Measurements from ENCODE around the gene EVC2.

EVC2 gene, protein sequence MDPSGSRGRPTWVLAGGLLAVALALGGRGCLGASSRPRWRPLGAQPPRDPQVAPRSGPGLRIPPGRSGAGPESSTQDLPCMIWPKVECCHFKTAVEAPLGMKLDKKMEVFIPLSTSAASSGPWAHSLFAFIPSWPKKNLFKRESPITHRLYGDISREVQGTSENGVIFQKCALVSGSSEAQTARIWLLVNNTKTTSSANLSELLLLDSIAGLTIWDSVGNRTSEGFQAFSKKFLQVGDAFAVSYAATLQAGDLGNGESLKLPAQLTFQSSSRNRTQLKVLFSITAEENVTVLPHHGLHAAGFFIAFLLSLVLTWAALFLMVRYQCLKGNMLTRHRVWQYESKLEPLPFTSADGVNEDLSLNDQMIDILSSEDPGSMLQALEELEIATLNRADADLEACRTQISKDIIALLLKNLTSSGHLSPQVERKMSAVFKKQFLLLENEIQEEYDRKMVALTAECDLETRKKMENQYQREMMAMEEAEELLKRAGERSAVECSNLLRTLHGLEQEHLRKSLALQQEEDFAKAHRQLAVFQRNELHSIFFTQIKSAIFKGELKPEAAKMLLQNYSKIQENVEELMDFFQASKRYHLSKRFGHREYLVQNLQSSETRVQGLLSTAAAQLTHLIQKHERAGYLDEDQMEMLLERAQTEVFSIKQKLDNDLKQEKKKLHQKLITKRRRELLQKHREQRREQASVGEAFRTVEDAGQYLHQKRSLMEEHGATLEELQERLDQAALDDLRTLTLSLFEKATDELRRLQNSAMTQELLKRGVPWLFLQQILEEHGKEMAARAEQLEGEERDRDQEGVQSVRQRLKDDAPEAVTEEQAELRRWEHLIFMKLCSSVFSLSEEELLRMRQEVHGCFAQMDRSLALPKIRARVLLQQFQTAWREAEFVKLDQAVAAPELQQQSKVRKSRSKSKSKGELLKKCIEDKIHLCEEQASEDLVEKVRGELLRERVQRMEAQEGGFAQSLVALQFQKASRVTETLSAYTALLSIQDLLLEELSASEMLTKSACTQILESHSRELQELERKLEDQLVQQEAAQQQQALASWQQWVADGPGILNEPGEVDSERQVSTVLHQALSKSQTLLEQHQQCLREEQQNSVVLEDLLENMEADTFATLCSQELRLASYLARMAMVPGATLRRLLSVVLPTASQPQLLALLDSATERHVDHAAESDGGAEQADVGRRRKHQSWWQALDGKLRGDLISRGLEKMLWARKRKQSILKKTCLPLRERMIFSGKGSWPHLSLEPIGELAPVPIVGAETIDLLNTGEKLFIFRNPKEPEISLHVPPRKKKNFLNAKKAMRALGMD

GRCh38 chr4:5708449-5709206, at the start of gene EVC2:
EVC2 (minus strand) TSS chr4:5708559; CDS start chr4:5708513, 46 bp downstream.
- peak; percentile 47 for DNase-seq

DNA sequence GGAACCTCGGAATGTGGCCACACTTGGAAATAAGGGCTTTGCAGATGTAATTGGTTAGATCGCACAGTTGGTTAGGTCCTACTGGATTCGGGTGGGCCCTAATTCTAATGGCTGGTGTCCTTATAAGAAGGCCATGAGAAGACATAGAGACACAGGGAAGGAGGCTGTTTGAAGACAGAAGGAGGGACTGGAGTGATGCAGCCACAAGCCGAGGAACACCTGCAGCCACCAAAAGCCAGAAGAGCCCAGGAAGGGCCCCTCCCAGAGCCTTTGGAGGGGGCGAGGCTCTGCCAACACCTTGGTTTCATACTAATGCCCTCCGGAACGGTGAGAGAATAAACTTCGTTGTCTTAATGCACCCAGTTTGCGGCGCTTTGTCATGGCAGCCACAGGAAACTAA, 49.6 kb upstream of the EVC2 start:
- DNase-seq = no peak

- DNase-seq = no peak
Observed at GRCh38 chr4:5757536-5757935, 49.2 kb upstream of the EVC2 start.

DNA sequence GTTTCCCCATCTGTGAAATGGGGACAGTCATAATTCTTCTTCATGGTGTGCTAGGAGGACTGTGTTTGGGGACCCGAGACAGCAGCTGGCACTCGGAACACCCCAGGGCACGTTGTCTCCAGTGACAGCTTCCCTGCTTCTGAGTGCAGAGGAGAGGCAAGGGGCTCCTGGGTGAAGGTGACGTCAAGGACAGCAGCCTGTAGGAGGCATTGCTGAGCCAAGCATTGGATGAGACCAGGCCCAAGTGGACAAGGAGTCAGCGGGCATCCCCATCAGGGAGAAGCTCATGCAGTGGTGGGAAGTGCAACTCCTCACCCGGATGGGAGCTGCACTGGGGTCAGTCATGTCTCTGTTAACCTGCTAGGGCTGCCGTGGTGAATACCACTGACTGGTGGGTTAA, 48.7 kb upstream of the EVC2 start:
- DNase-seq = no peak

GRCh38 chr4:5756271-5756670, 47.9 kb upstream of the EVC2 start:
- DNase-seq = no peak

DNA sequence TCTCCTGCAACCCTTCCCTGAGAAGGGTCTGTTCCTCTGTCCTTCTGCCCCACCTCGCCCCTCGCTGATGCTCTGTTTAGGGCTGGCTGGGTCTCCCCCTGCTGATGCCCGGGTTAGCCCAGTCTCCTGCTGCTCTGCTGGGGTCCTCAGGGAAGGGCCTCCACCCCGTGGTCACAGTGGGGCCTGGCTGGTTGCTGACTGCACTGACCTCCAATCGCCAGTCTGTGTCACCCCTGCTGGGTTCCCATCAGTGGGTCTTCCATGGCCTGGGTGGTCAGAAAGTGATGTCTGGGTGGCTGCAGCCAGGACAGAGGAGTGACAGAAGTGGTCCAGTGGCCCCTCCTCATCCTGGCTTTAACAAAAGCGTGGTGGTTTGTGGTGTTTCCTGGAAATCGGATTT, 47.3 kb upstream of the EVC2 start:
- no peak for DNase-seq

DNA sequence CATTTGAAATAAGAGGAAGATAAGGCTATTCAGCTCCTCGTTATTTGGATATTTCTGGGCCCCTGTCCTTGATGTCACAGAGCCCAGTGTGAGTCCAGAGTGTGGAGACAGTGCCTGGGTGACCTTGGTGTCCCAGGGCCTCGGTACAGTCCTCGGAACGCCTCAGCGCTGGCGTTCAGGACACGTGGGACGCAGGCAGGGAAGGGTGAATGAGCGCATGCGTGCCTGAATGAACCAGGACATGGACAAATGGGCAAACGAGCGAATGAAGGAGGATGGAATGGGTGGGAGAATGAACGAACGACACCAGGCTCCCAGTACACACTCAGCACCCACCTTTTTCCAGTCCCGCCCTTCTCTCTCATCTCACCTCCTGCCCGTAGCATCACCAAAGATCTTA, 46.8 kb upstream of the EVC2 start:
- DNase-seq = no peak

- no peak for DNase-seq
Observed at GRCh38 chr4:5754529-5754881, 46.1 kb upstream of the EVC2 start.

DNA sequence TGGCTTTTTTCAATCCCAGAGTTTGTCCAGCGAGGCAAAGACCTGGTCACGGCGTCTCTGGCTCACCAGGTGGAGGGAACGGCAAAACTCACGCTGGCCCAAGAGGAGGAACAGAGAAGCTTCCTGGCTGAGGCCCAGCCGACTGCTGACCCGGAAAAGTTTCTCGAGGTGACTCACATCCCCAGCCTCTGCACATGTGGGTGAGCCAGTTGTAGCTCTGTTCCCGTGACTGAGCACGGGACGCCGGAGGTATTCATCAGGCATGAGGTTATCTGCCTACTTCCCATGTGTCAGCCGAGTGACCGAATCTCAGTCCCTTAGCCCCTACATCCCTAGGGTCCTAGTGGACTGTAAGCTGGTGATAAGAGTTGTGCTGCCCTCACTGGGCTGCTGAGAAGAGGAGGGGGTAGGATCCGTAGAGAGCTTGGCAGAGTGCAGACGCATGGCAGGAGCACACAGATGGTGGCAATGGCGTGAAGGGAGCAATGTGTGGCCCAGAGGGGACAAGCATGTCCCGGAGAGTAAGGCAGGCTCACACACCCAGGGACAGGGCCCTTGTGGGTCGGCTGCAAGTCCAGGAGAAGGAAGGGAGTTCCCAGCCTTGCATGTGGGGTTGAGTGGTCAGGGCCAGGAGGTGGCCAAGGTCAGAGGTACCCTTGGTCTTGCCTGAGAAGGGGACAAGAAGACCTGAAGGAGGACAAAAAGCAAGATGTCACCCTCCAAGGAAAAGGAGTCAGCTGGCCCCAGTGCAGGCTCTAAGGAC, 45.6 kb upstream of the EVC2 start:
- DNase-seq = peak; percentile 72

- DNase-seq = no peak
Observed at GRCh38 chr4:5753366-5753765, 45.0 kb upstream of the EVC2 start.

- DNase-seq = peak; percentile 60
Observed at GRCh38 chr4:5752376-5753184, 44.2 kb upstream of the EVC2 start.

GRCh38 chr4:5751666-5752375, 43.5 kb upstream of the EVC2 start:
- no peak for DNase-seq

DNA sequence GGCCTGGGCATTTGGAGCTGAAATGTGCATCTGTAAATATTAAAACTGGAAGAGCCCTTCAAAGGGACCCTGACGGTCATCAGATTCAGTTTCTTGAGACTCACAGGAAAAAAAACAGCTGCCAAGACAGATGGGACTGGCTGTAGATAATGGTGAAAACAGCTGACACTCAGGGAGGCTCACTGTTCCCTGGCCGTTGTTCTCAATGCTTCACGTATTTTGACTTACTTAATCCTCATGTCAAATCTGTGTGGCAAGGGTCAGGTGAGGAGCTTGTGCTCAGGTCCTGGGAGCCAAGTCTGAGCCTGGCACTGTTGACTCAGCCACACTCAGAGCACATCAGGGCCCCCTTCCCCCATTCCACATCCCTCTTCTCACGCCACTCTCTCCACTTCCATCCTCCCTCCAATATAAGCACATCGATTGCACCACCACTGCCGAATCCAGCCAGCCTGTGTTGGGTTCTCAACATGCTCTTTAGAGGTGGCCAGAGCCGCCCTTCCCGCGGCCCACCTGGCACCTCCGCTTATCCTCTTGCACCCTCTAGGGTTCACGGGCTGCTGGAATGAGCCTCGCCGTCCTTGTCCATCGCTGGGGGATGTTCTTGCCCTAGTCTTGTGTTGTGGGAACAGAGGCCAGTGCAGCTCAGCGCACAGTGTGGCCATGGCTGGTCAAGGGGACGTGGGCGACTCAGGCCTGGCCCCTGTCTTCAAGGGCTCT, 42.7 kb upstream of the EVC2 start:
- peak; percentile 58 for DNase-seq

- DNase-seq = peak; percentile 80
Observed at GRCh38 chr4:5750052-5750945, 41.9 kb upstream of the EVC2 start.

DNA sequence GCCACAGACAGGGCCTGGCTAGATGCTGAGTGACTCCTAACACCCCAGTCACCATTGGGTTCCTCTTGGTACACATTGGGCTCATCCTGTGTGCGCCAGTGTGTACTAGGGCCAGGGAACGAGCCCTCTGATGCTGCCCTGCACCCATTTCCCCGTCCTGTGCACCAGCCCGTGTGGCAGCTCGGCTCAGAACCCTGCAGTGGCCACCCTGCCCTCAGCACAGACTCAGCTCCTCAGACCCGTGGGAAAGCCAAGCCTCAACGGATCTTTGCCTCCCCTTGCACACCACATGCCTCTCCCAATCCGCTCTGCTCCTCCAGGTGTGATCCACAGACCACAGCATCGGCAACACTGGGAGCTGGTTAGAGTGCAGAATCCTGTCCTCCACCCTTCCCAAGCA, 41.2 kb upstream of the EVC2 start:
- DNase-seq = no peak

GRCh38 chr4:5747738-5748375, 39.5 kb upstream of the EVC2 start:
- DNase-seq = peak; percentile 93

DNA sequence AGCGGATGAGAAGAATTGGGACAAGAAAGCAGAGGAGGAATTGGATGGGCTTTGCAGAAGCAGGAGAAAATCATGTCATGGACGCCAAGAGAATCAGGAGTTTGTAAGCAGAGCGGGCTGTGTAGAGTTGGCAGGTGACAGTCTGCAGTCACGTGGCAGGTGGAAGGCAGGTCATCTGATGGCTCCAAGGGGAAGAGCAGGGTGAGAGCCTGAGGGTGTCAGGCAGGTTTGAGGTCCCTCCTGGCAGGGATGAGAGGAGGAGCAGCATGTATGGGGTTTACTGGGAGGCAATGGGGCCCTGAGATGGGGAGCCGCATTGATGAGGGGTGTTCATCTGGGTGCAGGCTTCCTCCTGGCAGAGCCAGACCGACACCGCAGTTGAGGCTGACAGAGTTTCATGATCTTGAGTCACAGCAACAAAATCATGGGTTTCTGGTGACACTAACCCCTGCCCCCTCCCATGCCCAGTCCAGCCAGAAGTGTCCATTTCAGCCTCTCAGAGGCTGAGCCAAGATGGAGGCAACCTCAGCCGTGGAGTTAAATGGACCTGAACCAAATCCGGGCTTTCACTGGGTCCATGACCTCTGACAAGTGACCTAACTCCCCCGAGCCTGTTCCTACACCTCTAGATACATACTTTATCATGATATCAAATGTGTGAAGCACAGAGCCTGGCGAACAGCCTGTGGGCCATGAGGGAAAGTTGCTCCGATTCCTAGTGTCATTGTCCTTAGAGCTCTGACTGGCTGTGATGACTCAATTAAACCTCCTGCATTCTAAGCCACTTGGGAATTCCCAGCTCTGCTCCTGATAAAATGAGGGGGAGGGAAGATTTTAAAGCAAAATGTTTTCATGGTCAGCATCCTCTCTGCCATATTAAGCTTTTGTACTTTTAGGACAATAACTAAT, 38.7 kb upstream of the EVC2 start:
- DNase-seq = peak; percentile 62
